ENCODE results near the gene CIAO2A.
"Not testable (repeated sequence)": the region's sequence is repeated elsewhere in the genome, so short reads cannot be mapped to it uniquely, and the experiment has no call there.

DNA sequence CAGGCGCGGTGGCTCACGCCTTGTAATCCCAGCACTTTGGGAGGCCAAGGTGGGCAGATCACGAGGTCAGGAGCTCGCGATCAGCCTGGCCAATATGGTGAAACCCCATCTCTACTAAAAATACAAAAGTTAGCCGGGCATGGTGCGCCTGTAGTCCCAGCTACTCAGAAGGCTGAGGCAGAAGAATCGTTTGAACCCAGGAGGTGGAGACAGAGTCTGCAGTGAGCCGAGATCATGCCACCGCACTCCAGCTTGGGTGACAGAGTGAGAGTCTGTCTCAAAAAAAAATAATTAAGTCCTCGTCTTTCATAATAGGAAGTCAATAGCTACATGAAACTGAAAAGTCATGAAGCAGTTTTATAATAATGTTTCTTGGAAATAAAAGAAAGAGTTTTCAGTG, 40.0 kb downstream of the CIAO2A start:
- TF ChIP-seq, protein P1, sequence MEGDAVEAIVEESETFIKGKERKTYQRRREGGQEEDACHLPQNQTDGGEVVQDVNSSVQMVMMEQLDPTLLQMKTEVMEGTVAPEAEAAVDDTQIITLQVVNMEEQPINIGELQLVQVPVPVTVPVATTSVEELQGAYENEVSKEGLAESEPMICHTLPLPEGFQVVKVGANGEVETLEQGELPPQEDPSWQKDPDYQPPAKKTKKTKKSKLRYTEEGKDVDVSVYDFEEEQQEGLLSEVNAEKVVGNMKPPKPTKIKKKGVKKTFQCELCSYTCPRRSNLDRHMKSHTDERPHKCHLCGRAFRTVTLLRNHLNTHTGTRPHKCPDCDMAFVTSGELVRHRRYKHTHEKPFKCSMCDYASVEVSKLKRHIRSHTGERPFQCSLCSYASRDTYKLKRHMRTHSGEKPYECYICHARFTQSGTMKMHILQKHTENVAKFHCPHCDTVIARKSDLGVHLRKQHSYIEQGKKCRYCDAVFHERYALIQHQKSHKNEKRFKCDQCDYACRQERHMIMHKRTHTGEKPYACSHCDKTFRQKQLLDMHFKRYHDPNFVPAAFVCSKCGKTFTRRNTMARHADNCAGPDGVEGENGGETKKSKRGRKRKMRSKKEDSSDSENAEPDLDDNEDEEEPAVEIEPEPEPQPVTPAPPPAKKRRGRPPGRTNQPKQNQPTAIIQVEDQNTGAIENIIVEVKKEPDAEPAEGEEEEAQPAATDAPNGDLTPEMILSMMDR (IDR thresholded peaks at IDR 0.05) = not testable (repeated sequence)
- not testable (repeated sequence) for TF ChIP-seq POLR2A (IDR thresholded peaks at IDR 0.05)

Measured in thyroid gland (tissue), 4 donors.